ENCODE results near the gene WHAMM. TPM values are rescaled to one million over a fixed set of nuclear protein-coding genes. Genes with fewer than 3 reads are reported as not detected.

Gene WHAMM
- total and polyA plus RNA-seq, 12 donors: 3.7 to 10.0 (median 6.9) TPM

- Histone ChIP-seq H3K36me3 (replicated peaks in 1 of 2) (no peaks in the 10 kb centered on the region), H3K4me3 (no peak overlapping the region), H3K27ac (no peak overlapping the region), H3K4me1 (replicated peaks in 1 of 2) (no peaks in the 10 kb centered on the region), H3K27me3 (no peaks in the 10 kb centered on the region), H3K9me3 (replicated peaks in 1 of 3) (no peaks in the 10 kb centered on the region)
- TF ChIP-seq POLR2A (IDR thresholded peaks at IDR 0.05): no peak
- TF ChIP-seq CTCF (IDR thresholded peaks at IDR 0.05): no peak
- DNase-seq: peak in 1 of 7 donors; percentile 3
- WGBS, 4 donors: 63 to 76% (median 71%) methylated on average over 5 of the region's 5 CpGs
- intact Hi-C loops (cut with DNase I): no loop called here
Observed at GRCh38 chr15:82871358-82871757, 61.9 kb downstream of the WHAMM start.

GRCh38 chr15:82871832-82872484, 62.5 kb downstream of the WHAMM start:
- 75 to 88% (median 84%) methylated on average over 6 to 7 of the region's 7 CpGs for WGBS, 4 donors
- intact Hi-C loops (cut with DNase I): no loop called here

GRCh38 chr15:82873000-82873680, 63.7 kb downstream of the WHAMM start:
- no peaks in the 10 kb centered on the region for H3K4me1 ChIP-seq (replicated peaks in 1 of 2)
- no peaks in the 10 kb centered on the region for H3K27me3 ChIP-seq
- no peak overlapping the region for H3K27ac ChIP-seq
- no peak overlapping the region for H3K4me3 ChIP-seq
- 74 to 90% (median 85%) methylated on average over 7 of the region's 7 CpGs for WGBS, 4 donors
- no peaks in the 10 kb centered on the region for H3K36me3 ChIP-seq (replicated peaks in 1 of 2)
- DNase-seq: no peak
- no peaks in the 10 kb centered on the region for H3K9me3 ChIP-seq (replicated peaks in 1 of 3)
- no peak for TF ChIP-seq CTCF (IDR thresholded peaks at IDR 0.05)
- no peak for TF ChIP-seq POLR2A (IDR thresholded peaks at IDR 0.05)
- intact Hi-C loops (cut with DNase I): no loop called here

More at GRCh38 chr15:82871832-82872484, 62.5 kb downstream of the WHAMM start:
- TF ChIP-seq POLR2A (IDR thresholded peaks at IDR 0.05): no peak
- TF ChIP-seq CTCF (IDR thresholded peaks at IDR 0.05): no peak
- no peaks in the 10 kb centered on the region for H3K27me3 ChIP-seq
- H3K27ac ChIP-seq: no peak overlapping the region
- H3K9me3 ChIP-seq (replicated peaks in 1 of 3): no peaks in the 10 kb centered on the region
- no peaks in the 10 kb centered on the region for H3K4me1 ChIP-seq (replicated peaks in 1 of 2)
- H3K4me3 ChIP-seq: no peak overlapping the region
- H3K36me3 ChIP-seq (replicated peaks in 1 of 2): no peaks in the 10 kb centered on the region
- peak in 1 of 7 donors; percentile 5 for DNase-seq

GRCh38 chr15:82874267-82874666, 64.8 kb downstream of the WHAMM start:
- Histone ChIP-seq H3K4me1 (replicated peaks in 1 of 2) (no peaks in the 10 kb centered on the region), H3K36me3 (replicated peaks in 1 of 2) (no peaks in the 10 kb centered on the region), H3K9me3 (replicated peaks in 1 of 3) (no peaks in the 10 kb centered on the region), H3K27ac (no peak overlapping the region), H3K4me3 (no peak overlapping the region), H3K27me3 (no peaks in the 10 kb centered on the region)
- TF ChIP-seq CTCF (IDR thresholded peaks at IDR 0.05) (no peak), POLR2A (IDR thresholded peaks at IDR 0.05) (no peak)
- DNase-seq: no peak
- 78 to 100% (median 85%) methylated on average over 1 of the region's 1 CpG for whole genome bisulfite sequencing, 4 donors
- intact Hi-C loops (cut with DNase I): no loop called here

All from adrenal gland (tissue), 12 donors.